GF-D8 (cell line): ENCODE results near the gene MPRIP.

Experiments
- DNase-seq: peaks from one replicate; lab custom pipeline; 2025; lab: John Stamatoyannopoulos, UW

The MPRIP gene

GRCh38 chr17:17108451-17109049, 66.3 kb downstream of the MPRIP start:
- DNase-seq = no peak

DNA sequence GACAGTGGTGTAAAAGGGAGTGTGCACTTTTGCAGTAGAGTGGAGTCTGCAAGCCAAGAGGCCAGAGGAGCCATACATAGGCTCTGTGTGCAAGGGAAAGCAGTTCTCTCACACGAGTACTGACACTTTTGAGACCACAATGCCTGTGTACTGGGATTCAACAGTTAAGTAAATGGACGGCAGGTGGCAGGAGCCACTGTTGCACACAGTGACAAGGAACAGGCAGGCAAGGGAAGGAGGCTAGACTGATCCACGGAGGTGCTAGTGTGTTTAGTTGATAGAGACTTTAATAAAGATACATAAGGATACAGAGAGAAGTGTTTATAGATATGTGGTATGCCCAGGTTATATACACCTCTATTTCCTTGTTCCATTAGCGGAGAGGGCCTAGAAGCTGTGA, 67.0 kb downstream of the MPRIP start:
- no peak for DNase-seq

DNA sequence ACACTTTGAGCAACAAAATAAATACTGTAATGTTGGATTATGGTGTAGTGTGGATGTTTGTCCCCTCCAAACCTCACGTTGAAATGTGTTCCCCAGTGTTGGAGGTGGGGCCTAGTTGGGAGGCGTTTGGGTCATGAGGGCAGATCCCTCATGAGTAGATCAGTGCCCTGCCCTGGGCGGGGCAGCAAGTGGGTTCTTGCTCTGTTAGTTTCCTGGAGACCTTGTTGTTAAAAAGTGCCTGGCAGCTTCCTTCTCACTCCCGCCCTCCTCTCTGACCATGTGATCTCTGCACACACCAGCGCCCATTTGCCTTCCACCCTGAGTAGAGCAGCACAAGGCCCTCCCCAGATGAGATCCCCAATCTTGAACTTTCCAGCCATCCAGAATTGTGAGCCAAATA, 67.7 kb downstream of the MPRIP start:
- no peak for DNase-seq

DNA sequence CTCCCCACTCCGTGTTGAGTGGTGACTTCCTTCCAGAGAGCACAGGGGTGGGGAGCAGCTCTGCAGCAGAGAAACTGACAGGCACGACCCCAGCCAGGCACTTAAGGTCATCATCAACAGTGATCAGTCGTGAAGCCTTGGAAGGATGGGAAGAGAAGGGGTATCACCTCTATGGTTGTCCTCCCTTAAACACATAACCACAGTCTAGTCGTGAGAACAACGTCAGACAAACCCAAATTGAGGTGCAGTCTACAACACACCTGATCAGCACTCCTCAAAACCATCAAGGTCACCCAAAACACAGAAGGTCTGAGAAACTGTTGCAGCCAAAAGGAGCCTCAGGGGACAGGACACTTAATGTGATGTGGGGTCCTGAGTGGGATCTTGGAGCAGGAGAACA, 68.3 kb downstream of the MPRIP start:
- no peak for DNase-seq

DNA sequence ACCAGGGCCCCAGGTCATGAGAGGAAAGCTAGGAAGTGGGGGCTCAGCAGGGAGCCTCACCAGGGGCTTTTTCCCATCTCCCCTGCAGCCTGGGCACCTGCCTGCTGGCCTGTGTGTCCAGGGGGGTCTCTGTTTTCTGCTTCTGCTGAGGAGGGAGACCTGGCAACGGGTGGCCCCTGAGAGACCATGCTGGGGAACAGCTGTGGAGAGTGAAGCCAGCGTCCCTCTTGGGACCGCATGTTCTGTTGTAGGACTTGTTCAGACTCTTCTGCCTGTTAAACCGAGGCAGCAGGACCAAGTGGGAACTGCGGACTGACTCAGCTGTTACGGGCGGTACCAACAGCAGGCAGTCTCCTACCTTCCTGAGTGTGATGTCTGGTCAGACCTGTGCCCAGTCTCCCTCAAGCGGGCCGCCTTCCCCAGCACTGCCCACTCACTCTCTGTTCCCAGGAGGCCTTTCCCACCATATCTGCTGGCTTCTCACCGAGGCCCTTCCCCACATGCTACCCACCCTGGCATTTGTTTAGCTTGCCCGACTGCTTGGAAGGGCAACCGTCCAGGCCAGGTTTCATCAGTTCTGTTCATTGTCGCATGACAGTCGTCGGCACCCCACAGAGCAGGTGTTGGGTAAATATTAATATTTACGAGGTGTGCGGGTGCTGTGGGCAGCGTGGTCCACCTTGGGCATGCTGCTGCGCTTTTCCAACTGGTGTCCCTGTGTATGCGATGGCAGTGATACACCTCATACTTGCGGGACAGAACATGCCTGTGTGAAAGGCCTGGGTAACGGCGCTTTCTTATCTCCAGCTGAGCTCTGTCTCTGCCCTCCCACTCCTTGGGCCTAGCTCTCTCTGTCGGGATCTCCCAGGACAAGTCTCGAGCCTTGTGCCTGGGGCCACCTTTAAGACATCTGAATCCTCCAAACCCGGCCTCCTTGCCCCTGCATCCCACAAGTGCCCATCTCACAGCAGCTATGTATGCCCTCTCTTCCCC, 69.4 kb downstream of the MPRIP start:
- DNase-seq = no peak

GRCh38 chr17:17112628-17113200, 70.5 kb downstream of the MPRIP start:
- no peak for DNase-seq

- DNase-seq = no peak
Observed at GRCh38 chr17:17114592-17115225, 72.5 kb downstream of the MPRIP start.

DNA sequence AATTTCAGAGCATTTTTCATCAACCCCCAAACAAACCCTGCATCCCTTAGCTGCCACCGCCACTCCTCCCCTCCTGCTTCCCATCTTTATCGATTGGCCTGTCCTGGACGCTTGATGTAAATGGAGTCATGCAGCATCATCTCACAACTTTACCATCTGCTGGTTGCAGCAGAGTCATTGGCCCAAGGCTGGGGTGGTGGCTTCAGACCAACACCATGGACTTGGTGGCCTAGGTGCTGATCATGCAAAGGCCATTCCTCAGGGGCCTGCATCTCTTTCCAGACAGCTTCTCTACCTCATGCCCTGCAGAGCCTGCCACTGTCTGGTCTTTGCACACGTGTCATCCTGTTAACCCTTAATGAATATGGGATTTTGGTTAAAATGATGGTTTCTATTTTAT, 73.4 kb downstream of the MPRIP start:
- DNase-seq = no peak

GRCh38 chr17:17116406-17116805, 74.1 kb downstream of the MPRIP start:
- DNase-seq = no peak

DNA sequence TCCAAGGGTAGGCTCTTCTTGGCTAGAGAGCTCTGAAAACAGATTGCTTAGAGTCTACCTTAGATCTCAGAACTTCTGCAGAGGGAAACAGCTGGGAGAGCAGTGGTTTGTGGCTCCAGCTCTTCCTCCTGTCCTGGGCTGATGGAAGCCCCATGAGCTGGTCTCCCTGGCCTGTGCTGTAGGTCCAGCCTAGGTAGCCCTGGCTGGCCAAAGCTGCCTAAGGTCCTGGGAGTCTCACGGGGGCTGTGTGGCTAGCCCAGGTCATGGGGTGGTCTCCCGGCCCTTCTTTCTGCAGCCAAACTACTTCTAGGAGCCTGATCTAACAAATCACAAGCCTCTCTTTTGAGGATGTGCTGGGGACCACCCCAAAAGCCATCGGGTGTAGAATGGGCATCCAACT, 75.7 kb downstream of the MPRIP start:
- DNase-seq = no peak

DNA sequence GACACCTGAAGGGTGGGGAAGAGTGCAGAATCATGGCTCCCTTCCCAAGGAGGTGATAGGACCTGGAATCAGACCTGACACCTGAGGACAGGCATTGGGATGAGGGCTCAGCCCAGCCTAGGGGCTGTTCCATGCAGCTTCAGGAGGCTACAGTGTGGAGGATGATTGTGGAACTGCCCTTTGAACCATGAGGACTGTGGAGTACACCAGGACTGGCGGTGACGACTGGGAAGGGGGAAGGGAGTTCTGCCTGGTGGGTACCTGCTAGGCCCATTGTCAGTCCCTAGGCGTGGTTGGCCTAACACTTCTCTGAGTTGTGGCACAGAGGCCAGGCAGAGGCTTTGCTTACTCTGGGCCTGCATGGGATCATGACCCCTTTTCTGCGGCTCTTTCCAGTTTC, 76.1 kb downstream of the MPRIP start:
- DNase-seq = no peak

- no peak for DNase-seq
Observed at GRCh38 chr17:17119106-17119505, 76.8 kb downstream of the MPRIP start.

DNA sequence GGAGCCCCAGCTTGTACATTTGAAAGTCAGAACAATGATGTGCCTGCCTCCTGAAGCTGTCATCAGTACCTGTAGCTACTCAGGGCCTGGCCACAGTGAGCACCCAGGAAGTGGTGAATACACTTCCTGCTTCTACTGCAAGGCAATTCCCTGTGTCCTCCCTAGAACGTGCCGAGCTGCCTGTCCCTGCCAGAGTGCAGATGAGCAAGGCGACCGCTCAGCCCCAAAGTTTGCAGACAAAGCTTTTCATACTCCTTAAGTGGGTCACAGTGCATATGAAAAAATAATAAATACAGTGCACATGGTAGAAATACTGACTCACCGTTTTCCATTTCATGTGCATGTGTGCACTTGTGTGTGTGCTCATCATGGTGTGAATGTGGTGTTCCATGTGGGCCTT, 77.3 kb downstream of the MPRIP start:
- DNase-seq = no peak

DNA sequence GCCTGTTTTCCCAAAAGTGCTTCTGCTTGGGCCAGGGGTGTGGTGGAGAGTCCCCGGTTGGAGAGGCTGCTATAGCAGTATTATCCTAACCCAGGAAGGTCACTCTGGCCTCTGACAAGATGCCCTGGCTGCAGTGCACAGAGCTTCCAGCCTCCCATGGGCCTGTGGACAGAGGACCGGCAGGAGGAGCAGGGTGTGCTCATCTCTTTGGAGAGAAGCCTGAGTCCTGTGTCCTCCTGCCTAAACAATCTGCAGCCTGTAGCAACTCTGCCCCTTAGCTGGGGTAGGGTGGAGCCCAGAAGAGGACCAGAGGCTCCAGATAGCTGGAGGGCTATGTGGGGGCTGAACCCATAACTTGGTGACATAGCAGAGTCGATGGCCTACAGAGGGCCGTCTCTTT, 78.0 kb downstream of the MPRIP start:
- DNase-seq = no peak

DNA sequence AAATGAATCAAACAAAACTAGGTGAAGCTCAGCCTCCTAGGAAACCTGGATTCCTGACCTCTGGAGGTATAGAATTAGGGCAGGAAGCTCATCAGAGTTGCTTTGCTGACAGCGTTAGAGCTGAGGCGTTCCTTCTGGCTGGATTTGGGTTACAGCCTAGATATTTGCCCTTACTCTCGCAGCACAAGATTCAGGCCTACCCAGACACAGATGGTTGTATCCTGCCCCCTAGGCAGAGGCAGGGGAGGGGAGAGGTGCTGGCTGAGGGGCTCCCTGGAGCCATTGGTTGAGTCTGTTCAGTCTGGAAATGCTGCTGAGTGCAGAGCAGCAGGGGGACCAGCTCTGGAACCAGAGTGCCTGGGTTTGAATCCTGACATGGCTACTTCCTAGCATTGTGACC, 78.4 kb downstream of the MPRIP start:
- DNase-seq = no peak

DNA sequence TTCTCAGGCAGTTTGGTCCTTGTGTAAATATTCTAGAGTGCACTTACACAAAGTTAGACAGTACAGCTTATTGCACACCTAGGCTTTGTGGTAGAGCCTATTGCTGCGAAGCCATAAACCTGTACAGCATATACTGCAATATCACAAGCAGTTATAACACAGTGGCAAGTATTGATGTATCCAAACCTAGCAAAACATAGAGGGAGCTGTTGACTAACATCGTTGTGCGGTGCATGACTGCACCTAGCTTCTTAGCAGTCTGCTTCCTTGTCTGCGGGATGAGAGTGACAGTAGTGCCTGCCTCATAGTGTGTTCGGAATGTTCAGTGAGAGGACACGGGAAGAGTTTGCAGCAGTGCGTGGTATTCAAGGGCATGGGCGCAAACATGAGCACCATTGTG, 78.9 kb downstream of the MPRIP start:
- no peak for DNase-seq

DNA sequence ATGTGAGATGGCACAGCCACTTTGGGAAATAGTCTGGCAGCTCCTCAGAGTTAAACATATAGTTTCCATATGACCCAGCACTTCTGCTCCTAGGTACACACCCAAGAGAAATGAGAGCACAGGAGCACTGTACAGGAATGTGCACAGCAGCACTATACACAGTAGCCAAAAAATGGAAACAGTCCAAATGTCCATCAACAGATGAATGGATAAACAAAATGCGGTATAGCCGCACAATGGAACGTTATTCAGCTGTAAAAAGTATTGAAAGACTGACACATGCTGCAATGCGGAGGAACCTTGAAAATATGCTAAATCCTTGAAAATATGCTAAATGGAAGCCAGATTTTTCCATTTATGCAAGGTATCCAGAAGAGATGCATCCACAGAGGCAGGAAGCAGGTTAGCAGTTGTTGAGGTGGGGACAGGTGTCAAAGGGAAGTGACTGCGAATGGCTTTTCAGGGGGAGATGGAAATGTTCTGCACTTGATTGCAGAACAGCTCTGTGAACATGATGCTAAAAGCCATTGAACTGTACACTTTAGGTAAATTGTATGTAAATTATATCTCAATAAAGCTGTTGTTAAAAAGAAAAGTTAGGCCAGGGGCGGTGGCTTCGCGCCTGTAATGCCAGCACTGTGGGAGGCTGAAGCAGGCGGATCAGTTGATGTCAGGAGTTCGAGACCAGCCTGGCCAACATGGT, 80.7 kb downstream of the MPRIP start:
- DNase-seq = no peak

GRCh38 chr17:17124341-17124740, 82.1 kb downstream of the MPRIP start:
- DNase-seq = no peak

DNA sequence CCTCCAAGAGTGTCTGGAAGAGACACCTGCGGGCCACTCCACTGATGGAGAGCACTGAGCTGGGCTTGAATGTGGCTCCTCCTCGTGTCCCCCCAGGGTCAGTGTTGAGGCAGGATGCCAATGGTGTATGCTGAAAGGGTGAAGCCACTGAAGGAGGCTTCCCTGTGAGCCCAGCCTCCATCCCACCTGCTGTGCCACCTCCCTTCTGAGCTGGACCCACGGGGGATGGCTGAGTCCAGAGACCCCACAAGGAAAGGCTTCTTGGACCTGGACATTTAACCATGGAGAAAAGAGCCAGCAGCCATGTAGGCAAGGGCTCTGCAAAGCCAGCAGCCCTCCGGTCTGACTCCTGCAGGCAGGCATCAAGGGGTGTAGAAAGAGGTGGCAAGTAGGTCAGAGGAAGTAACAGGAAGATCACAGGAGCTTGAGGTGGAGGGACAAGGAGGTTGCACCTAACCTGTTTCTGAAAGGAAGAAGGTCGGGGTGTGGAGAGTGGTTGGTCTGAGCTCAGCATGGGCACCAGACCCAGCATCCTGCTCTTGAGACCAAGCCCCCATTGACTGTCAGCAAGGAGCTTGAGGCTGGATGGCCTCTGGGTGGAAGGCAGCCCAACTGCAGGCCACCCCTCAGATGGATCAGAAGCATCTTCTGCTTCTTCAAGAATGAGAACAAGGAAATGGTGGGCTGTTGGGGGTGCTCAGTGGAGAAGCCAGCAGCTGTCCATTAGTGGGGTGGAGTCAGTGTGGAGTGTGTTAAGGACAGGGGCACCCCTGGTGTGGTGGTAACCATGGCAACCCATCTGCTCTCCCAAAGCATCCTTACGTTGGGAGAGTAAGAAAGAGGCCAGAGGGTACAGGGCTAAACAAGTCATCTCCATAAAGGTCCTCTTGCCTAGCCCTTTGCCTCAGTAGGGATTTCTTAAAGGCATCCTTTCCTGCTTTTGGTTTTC, 83.2 kb downstream of the MPRIP start:
- no peak for DNase-seq

DNA sequence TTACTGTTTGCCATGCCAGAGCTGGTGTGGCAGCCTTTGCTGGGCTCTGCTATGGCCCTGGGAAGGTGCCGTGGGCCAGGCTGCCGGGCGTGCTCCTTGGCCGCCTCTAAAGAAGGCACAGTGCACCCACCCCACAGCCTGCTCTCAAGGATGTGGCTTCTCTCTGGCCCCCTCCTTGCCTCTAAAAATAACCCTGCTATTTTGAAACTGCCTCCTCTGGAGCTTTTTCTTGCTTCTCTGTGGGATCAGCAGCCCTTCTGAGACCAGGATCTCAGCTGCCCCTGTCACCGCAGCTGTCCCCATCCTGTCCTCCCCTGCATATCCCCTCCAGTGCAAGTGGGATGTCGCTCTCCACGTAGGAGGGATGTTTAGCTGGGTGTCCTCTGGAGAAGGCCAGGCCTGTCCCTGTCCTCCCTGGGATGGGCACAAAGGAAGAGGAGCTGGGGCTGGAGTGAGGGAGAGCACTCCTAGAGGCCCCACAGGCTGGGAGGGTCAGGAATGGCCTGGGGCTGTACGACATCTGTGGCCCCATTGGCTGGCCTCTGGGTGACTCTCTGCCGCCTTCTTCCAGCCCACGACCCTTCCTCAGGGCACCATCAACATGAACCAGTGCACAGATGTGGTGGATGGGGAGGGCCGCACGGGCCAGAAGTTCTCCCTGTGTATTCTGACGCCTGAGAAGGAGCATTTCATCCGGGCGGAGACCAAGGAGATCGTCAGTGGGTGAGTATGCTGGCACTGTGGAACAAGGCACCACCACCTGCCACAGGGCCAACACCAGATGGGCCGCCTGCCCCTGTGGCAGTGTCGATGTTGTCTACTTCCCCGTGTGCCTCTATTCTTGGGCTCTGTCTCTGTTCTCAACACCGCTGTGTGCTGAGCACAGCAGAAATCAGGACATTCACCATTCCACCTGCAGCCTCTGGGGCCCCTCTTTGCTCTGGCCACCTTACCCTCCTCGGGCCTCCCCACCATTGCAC, 84.2 kb downstream of the MPRIP start:
- no peak for DNase-seq
